Stimulated activated CD8-positive, alpha-beta memory T cell treated with anti-CD3 and anti-CD28 coated beads, Interleukin-7, amount 100 ng/mL, for 1 hour (primary cell): ENCODE results near the gene ITPA.

ENCODE experiments used
- DNase-seq, 2 donors: peaks; one replicate each; pipeline ENCODE4 v3.0.0-alpha.2; 2020; ENCODE audit warnings: low read depth in 2 of 2

ITPA gene

DNA sequence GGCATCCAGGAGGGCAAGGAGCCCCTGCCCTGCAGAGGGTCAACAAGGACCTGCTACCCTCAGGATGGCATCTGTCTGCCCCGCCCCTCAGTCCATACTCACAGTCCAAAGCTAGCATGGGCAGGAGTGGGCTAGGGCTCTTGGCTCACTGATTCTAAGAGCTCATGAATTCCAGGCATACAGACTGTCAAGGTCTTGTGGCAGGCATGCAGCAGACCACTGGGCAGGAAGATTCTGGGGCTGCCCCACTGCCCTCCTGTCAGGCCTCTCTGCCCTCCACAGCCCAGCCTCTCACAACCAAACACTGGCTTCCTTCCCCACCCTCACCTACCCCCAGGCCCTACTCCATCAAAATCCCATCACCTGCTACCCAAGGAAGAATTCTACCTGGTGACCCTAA, 35.3 kb downstream of the ITPA start:
- DNase-seq: no peak

DNA sequence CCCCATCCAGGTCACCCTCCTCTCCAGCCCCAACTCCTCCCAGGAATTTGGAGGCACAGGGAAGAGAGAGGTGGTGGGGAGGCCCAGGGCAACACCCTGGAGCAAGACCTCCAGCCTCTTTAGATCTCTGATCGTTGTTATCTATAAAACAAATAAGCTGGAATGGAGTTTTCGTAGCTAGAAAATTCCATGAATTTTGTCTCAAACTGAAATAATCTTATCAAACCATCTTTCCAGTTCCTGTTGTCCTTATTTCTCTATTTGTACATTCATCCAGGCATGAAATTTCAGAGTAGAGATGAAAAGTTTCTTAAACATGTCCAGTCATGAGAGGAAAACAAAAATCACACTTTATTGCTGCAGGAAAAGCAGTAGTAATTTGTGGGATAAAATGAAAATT, 35.9 kb downstream of the ITPA start:
- no peak for DNase-seq

DNA sequence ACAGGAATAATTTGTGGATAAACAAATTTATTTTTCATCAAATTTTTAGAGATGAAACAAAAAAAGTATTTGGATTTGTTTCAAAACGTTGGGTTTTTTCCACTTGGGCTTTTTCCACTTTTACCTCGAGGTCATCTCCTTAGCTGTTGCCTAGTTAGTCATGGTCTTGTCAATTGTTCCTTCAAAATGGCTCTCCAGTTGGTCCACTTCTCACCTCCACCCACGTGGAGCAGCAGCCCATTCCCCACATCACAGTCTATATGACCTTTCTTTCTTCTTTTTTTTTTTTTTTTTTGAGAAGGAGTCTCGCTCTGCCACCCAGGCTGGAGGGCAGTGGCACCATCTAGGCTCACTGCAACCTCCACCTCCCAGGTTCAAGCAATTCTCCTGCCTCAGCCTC, 36.4 kb downstream of the ITPA start:
- DNase-seq: no peak

DNA sequence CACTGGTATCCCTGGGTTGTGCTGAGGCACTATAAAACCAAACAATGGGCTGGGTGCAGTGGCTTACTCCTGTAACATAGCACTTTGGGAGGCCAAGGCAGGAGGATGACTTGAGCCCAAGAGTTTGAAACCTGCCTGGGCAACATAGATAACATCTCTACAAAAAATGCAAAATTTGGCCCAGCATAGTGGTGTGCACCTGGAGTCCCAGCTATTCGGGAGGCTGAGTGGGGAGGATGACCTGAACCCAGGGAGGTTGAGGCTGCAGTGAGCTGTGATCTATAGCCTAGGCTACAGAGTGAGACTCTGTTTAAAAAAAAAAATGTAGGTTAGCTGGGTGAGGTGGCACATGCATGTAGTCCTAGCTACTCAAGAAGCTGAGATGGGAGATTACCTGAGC, 37.4 kb downstream of the ITPA start:
- no peak for DNase-seq

DNA sequence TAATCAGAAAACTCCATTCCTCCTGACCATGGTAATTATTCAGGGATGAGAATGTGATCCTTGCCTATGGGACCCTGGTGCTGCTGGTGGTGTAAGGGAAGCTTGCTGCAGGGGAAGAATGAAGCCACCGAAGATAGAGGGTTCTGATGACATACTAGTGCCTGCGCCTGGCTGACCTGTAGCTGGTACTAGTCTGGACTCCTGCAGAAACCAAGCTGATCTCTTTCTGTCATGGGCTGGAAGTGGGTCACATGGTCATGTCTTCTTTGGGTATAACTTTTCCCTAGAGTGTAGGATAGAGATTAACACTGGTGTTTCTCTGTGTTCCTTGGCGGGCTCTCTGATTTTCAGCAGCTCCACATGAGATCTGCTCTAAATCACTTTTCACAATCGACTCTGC, 38.3 kb downstream of the ITPA start:
- DNase-seq: no peak

DNA sequence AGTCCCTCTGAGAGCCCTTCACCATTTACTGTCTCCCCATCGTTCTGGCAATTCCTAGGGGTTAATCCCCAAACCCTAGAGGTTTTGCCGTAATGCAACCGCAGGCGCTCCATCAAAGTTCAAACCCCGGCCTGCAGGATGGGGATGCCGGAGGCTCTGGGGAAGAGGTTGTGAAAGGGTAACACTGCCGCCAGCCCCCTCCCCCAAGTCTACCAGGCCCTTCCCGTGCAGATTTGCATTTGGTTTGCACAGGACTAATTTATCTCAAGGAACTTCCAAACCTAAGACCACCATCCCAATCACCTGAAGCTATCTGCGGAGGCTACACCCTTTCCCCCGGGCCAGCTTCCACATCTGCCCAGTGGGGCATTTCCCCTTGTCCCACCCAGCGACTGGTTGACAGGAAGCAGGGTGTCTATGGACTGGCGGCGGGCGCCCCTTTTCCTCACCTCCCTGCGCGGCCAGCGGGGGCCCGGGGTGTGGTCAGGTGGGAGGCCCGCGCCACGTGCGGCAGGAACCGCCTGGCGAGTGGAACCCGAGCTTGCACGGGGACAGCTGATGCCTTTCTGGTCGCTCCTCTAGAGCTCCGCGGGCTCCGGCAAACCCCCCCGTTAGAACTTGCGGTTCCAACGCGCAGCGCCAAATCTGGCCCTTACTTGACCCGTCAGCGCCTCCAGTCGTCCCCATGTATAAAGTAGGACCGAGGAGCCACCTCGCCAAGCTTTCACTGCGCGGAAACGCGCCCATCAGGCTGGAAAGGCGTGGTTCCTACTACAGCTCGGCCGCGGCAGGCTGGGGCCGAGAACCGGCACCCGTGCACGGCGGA, 39.1 kb downstream of the ITPA start:
- DNase-seq: no peak

DNA sequence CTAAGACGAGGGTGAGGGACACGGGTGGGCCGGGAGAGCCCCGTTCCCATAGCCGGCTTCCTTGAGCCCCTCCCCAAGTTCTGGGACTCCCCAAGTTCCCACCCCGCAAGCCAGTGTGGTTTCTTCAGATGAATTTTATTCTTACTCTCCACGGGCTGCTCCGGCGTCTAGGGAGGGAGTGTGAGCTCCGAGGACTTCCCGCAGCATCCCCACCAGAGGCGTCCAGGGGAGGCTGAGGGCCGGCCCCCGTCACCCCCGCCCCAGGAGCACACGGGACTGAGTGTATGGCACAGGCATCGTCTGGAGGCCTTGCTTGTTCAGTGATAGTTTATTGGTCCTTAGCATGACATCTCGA, 39.7 kb downstream of the ITPA start:
- DNase-seq: no peak

DNA sequence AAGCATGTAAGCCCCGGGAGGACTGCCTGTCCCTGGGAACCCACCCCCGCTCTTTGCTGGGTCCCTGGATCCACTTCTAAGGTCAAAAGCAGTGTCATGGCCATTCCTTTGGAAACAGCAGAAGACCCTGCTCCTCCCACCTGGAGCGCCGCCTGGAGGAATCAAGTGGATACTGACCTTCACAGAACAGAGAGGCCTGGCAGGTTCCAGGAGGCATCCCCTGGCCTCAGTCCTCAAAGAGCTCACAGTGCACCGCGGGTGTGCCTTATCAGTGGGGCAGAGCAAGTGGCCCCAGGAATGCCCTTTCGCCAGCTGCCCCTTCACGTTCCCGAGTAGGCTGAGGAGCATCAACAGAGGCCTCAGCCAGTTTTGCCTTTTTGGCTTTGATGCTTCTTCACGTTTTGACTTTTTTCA, 40.8 kb downstream of the ITPA start:
- DNase-seq: no peak

DNA sequence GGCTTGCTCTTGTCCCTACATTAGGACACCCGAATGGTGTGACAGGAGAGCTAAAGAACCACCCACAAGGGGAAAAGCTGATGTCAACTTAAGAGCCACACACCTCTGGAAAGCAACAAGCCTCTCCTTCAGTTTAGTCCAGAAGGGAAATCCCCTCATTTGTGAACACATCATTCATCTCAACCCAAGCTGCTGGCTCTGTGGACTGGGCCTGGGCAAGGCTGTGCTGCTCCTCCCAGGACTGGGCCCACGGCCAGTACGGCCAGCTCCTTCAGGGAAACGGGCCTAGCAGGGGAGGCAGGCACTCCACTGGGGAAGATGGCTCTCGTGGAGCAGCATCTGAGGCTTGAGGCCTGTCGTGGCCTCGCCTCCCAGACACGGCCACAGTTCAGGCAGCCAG, 42.5 kb downstream of the ITPA start:
- no peak for DNase-seq

DNA sequence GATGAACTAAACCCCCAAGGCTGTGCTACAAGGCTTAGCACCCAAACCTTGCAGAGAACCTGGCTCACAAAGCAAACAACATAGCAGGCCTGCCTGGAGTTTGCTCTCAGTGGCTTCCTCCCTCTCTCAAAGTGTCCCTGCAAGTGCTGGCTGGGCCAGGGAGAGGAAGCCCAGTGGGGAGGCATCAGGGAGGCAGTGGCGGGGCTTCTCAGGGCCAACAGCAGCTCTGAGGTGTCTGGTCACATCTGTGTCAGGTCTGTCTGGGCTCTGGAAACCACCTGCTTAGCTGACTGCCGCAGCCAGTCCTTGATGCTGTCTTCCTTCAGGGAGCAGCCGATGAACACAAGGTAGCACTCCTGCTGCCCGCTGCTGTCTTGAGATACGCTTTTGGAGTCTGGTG, 46.4 kb downstream of the ITPA start:
- no peak for DNase-seq

DNA sequence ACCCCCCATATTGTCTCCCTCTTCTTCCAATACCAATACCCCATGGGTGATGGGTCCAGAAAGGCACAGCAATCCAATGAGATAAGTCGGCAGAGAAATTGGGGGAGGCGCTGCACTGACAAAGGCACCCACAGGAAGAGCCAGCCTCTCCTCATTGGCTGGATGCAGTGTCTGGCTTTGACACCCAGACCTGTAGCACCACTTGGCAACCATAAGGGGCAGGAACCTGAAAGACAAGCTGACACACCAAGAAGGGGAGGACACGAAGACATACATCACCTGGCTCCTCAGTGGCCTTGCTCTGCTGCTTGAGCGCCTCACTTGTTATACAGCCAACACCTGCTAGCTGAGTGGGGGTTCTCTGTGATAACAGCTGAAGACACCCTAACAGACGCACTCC, 49.1 kb downstream of the ITPA start:
- no peak for DNase-seq

DNA sequence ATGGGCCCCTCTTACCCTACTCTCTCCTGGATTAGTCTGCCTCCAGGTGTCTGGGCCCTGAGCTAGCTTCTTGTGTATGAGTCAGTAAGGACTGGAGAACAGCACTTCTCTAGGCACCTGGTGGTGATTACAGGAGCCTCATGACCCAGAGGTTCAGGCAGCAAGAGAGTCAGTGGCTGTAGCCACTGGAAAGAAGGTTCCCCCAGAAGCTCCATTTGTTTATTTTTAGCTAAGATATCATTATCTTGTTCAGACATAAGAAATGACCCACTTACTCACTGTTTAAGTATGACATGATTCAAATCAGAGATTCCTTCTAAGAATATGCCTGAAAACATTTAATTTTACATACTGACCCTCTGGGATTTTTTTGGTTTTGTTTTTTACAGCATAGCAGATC, 53.3 kb downstream of the ITPA start:
- no peak for DNase-seq

DNA sequence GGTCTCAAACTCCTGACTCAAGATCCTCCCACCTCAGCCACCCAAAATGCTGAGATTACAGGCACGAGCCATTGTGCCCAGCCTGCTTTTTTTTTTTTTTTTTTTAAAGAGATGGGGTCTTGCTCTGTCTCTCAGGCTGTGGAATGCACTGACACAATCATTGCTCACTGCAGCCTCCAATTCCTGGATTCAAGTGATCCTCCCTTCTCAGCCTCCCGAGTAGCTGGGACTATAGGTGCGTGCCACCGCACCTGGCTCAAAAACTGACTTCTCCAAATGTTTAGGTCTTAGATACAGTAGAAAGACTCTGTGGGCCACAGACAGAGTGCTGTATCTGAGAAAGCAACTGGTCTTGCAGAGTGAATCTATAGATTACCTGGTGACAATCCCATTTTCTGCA, 60.8 kb downstream of the ITPA start:
- DNase-seq: no peak

DNA sequence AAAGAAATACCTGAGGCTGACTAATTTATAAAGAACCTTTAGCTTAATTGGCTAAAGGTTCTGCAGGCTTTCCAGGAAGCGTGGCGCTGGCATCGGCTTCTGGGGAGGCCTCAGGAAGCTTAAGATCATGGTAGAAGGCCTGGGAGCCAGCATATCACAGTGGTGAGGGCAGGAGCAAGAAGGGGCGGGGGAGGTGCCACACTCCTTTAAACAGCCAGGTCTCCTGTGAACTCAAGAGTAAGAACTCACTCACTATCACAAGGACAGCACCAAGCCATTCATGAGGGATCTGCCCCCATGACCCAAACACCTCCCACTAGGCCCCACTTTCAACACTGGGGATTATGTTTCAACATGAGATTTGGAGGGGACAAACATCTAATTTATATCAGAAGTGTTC, 64.1 kb downstream of the ITPA start:
- no peak for DNase-seq
